GM13977 (cell line): ENCODE measurements around the gene C20orf141.
"Not testable (repeated sequence)": the region's sequence is repeated elsewhere in the genome, so short reads cannot be mapped to it uniquely, and the experiment has no call there.

Source experiments
- DNase-seq: peaks from one replicate; pipeline ENCODE4 v3.0.0; 2012; ENCODE audit warnings: low spot score
- CTCF ChIP-seq: IDR thresholded peaks from 2 replicates; pipeline ENCODE4 v1.5.1; 2012; ENCODE audit warnings: mild to moderate bottlenecking, control low read depth; ENCODE audit not compliant: insufficient read depth; ENCODE audit errors: extremely low read depth, missing control alignments
- in situ Hi-C: fragments of 300-500 bp; cut with MboI; formaldehyde crosslinking; loops from one replicate; pipeline ENCODE4 v1.12.0; 2022; ENCODE audit warnings: low sequenced_read_pairs, low pct_unique_long_range_greater_than_20kb, mixed read lengths, inconsistent platforms; ENCODE audit not compliant: unreplicated experiment

Gene C20orf141

GRCh38 chr20:2814587-2815051, at the start of gene C20orf141:
C20orf141 (plus strand) TSS chr20:2814987; CDS start chr20:2815185, 198 bp downstream.
- TF ChIP-seq CTCF: no peak
- in situ Hi-C loops: no loop called here
- DNase-seq: no peak

GRCh38 chr20:2767768-2768631, 46.8 kb upstream of the C20orf141 start:
- in situ Hi-C loops: no loop called here
- DNase-seq: peak; percentile 10
- TF ChIP-seq CTCF: no peak

GRCh38 chr20:2768632-2769015, 46.2 kb upstream of the C20orf141 start:
- in situ Hi-C loops: no loop called here
- no peak for TF ChIP-seq CTCF
- DNase-seq: no peak

GRCh38 chr20:2770091-2770490, 44.7 kb upstream of the C20orf141 start:
- in situ Hi-C loops, DNase-seq: not testable (repeated sequence)

- no peak for TF ChIP-seq CTCF
- peak; percentile 29 for DNase-seq
- in situ Hi-C loops: no loop called here
Observed at GRCh38 chr20:2771631-2772080, 43.1 kb upstream of the C20orf141 start.

GRCh38 chr20:2773812-2774211, 41.0 kb upstream of the C20orf141 start:
- TF ChIP-seq CTCF: no peak
- in situ Hi-C loops: no loop called here

GRCh38 chr20:2775139-2775538, 39.6 kb upstream of the C20orf141 start:
- no peak for DNase-seq
- no peak for TF ChIP-seq CTCF
- in situ Hi-C loops: no loop called here

More at GRCh38 chr20:2773812-2774211, 41.0 kb upstream of the C20orf141 start:
- DNase-seq: no peak
